Loucy (cell line): Measurements from ENCODE around the gene MVP.

Experiments
- H2AFZ ChIP-seq: fragments of 200-600 bp; sonication (generic); 2 replicates; pipeline ENCODE4 v1.6.0; 2016; ENCODE audit warnings: antibody characterized with exemption, mild to moderate bottlenecking, low read length, moderate library complexity
- H3F3A ChIP-seq: fragments of 200-600 bp; 2 replicates; pipeline ENCODE4 v1.6.0; 2016; ENCODE audit warnings: antibody characterized with exemption, low read depth, mild to moderate bottlenecking
- H3K27me3 ChIP-seq: fragments of 200-600 bp; sonication (generic); 2 replicates; pipeline ENCODE4 v1.6.1; 2014; ENCODE audit warnings: low read length, mild to moderate bottlenecking; ENCODE audit not compliant: insufficient read depth, poor library complexity, severe bottlenecking
- H3K36me3 ChIP-seq: fragments of 200-600 bp; sonication (generic); 2 replicates; pipeline ENCODE4 v1.6.1; 2016; ENCODE audit warnings: low read length; ENCODE audit not compliant: insufficient read depth
- H3K4me1 ChIP-seq: fragments of 200-600 bp; sonication (generic); 2 replicates; pipeline ENCODE4 v1.5.1; 2014; ENCODE audit warnings: low read length, mild to moderate bottlenecking; ENCODE audit not compliant: insufficient read depth, poor library complexity, severe bottlenecking
- H3K4me2 ChIP-seq: fragments of 200-600 bp; sonication (generic); 2 replicates; pipeline ENCODE4 v1.6.0; 2014; ENCODE audit warnings: antibody characterized with exemption, low read length, low read depth, mild to moderate bottlenecking; ENCODE audit not compliant: poor library complexity, severe bottlenecking
- H3K4me3 ChIP-seq: fragments of 200-600 bp; sonication (generic); 2 replicates; pipeline ENCODE4 v1.5.1; 2014; ENCODE audit warnings: low read length, mild to moderate bottlenecking, mixed read lengths; ENCODE audit not compliant: poor library complexity, severe bottlenecking
- H3K79me2 ChIP-seq: fragments of 200-600 bp; sonication (generic); 2 replicates; pipeline ENCODE4 v1.6.1; 2014; ENCODE audit warnings: low read length; ENCODE audit not compliant: insufficient read depth
- H3K9ac ChIP-seq: fragments of 200-600 bp; sonication (generic); 2 replicates; pipeline ENCODE4 v1.6.0; 2014; ENCODE audit warnings: mild to moderate bottlenecking, low read depth, low read length, moderate library complexity; ENCODE audit not compliant: poor library complexity, severe bottlenecking
- H3K9me2 ChIP-seq: fragments of 200-600 bp; sonication (generic); replicated peaks from 2 replicates; pipeline ENCODE4 v1.6.1; 2016; ENCODE audit warnings: low read depth, low read length, mixed read lengths
- H3K9me3 ChIP-seq: fragments of 200-600 bp; sonication (generic); 2 replicates; pipeline ENCODE4 v1.6.1; 2014; ENCODE audit warnings: mild to moderate bottlenecking, antibody characterized with exemption, low read length, low read depth; ENCODE audit not compliant: insufficient read depth
- H4K20me1 ChIP-seq: fragments of 200-600 bp; sonication (generic); 2 replicates; pipeline ENCODE4 v1.6.0; 2014; ENCODE audit warnings: antibody characterized with exemption, low read length, mild to moderate bottlenecking; ENCODE audit not compliant: insufficient read depth, poor library complexity, severe bottlenecking
- EZH2phosphoT487 ChIP-seq: fragments of 200-600 bp; IDR thresholded peaks from 2 replicates; pipeline ENCODE4 v1.6.1; 2018; ENCODE audit warnings: antibody characterized with exemption, mild to moderate bottlenecking, moderate library complexity, borderline replicate concordance
- TF ChIP-seq, protein P1 (sequence below): fragments of 200-600 bp; sonication (generic); conservative IDR thresholded peaks from 2 replicates; pipeline ENCODE4 v1.5.1; 2014; ENCODE audit warnings: mild to moderate bottlenecking, antibody characterized with exemption, low read length

MVP gene

DNA sequence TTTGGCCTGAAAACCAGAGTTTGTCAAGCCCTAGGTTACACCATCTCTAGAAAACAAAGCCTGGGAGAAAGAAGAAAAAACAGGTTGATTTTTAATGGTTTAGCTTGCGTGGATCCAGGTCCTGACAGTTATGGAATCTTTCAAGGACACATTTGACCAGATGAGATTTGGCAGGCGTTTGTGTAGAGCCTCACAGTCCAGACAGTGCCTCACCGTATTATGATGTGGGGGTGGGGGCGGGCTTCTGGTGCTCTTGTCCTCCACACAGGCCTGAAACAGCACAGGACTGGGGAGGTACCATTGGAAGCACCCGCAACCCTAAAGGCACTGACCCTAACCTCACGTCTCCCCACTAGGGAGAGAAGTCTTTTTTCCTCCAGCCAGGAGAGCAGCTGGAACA, 19.6 kb downstream of the MVP start:
- Histone ChIP-seq H3F3A (no peaks in the 10 kb centered on the region), H4K20me1 (no peaks in the 10 kb centered on the region), H3K4me2 (no peak overlapping the region), H2AFZ (no peak overlapping the region), H3K9ac (no peak overlapping the region), H3K36me3 (no peaks in the 10 kb centered on the region), H3K4me1 (no peaks in the 10 kb centered on the region), H3K79me2 (no peaks in the 10 kb centered on the region), H3K9me2 (no peaks in the 10 kb centered on the region), H3K9me3 (no peaks in the 10 kb centered on the region), H3K4me3 (no peak overlapping the region), H3K27me3 (no peaks in the 10 kb centered on the region)
- TF ChIP-seq, protein P1, sequence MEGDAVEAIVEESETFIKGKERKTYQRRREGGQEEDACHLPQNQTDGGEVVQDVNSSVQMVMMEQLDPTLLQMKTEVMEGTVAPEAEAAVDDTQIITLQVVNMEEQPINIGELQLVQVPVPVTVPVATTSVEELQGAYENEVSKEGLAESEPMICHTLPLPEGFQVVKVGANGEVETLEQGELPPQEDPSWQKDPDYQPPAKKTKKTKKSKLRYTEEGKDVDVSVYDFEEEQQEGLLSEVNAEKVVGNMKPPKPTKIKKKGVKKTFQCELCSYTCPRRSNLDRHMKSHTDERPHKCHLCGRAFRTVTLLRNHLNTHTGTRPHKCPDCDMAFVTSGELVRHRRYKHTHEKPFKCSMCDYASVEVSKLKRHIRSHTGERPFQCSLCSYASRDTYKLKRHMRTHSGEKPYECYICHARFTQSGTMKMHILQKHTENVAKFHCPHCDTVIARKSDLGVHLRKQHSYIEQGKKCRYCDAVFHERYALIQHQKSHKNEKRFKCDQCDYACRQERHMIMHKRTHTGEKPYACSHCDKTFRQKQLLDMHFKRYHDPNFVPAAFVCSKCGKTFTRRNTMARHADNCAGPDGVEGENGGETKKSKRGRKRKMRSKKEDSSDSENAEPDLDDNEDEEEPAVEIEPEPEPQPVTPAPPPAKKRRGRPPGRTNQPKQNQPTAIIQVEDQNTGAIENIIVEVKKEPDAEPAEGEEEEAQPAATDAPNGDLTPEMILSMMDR: no peak

DNA sequence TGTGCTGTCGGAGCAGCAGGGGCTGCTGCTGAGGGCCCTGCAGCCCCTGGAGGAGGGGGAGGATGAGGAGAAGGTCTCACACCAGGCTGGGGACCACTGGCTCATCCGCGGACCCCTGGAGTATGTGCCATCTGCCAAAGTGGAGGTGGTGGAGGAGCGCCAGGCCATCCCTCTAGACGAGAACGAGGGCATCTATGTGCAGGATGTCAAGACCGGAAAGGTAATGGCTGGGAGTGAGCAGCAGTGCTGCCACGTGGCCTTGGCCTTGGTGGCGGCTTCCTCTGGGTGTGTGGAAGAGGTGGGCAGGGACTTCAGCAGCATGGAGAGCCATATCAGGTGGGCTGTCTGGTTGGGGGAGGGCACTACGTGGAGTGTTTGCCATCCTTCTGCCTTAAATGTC, 20.0 kb downstream of the MVP start:
- Histone ChIP-seq H3K79me2 (no peaks in the 10 kb centered on the region), H4K20me1 (no peaks in the 10 kb centered on the region), H3K9ac (no peak overlapping the region), H3K9me2 (no peaks in the 10 kb centered on the region), H3K4me1 (no peaks in the 10 kb centered on the region), H3K4me2 (no peak overlapping the region), H3K9me3 (no peaks in the 10 kb centered on the region), H3F3A (no peaks in the 10 kb centered on the region), H3K27me3 (no peaks in the 10 kb centered on the region), H3K4me3 (no peak overlapping the region), H3K36me3 (no peaks in the 10 kb centered on the region), H2AFZ (no peak overlapping the region)
- TF ChIP-seq, protein P1: no peak
- no peak for TF ChIP-seq EZH2phosphoT487

DNA sequence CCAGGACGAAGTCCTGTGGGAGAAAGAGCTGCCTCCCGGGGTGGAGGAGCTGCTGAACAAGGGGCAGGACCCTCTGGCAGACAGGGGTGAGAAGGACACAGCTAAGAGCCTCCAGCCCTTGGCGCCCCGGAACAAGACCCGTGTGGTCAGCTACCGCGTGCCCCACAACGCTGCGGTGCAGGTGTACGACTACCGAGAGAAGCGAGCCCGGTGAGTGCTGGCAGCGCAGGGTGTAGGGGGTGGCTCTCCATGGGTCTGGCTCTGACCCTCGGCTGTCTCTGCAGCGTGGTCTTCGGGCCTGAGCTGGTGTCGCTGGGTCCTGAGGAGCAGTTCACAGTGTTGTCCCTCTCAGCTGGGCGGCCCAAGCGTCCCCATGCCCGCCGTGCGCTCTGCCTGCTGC, 21.4 kb downstream of the MVP start:
- H3K4me3 ChIP-seq: no peak overlapping the region
- no peak overlapping the region for H2AFZ ChIP-seq
- H3K9me2 ChIP-seq: no peaks in the 10 kb centered on the region
- H3K9me3 ChIP-seq: no peaks in the 10 kb centered on the region
- no peaks in the 10 kb centered on the region for H3K27me3 ChIP-seq
- no peak overlapping the region for H3K4me2 ChIP-seq
- no peaks in the 10 kb centered on the region for H3K36me3 ChIP-seq
- no peak for TF ChIP-seq EZH2phosphoT487
- TF ChIP-seq, protein P1: no peak
- H3K79me2 ChIP-seq: no peaks in the 10 kb centered on the region
- no peaks in the 10 kb centered on the region for H4K20me1 ChIP-seq
- no peaks in the 10 kb centered on the region for H3K4me1 ChIP-seq
- no peaks in the 10 kb centered on the region for H3F3A ChIP-seq
- no peak overlapping the region for H3K9ac ChIP-seq
